WTC11 (cell line): Measurements from ENCODE around the gene JAKMIP1.

Source experiments
- KAT7 ChIP-seq: sonication (generic); formaldehyde crosslinking; IDR thresholded peaks from 2 replicates; pipeline ENCODE4 v1.8.1; 2023; ENCODE audit warnings: missing genetic modification reagents, mild to moderate bottlenecking, borderline replicate concordance
- MYBL2 ChIP-seq: sonication (generic); formaldehyde crosslinking; IDR thresholded peaks from 2 replicates; pipeline ENCODE4 v1.8.1; 2023; ENCODE audit warnings: mild to moderate bottlenecking, moderate library complexity, missing genetic modification reagents
- NR2C2 ChIP-seq: sonication (generic); formaldehyde crosslinking; IDR thresholded peaks from 2 replicates; pipeline ENCODE4 v1.8.0; 2022; ENCODE audit warnings: mild to moderate bottlenecking, missing genetic modification reagents
- SP1 ChIP-seq: sonication (generic); formaldehyde crosslinking; conservative IDR thresholded peaks from 2 replicates; pipeline ENCODE4 v1.8.1; 2022; ENCODE audit warnings: missing genetic modification reagents
- ZNF232 ChIP-seq: sonication (generic); formaldehyde crosslinking; IDR thresholded peaks from 2 replicates; pipeline ENCODE4 v1.8.0; 2022; ENCODE audit warnings: mild to moderate bottlenecking, missing genetic modification reagents
- TF ChIP-seq, protein P1 (sequence below): fragments of 200-600 bp; IDR thresholded peaks from 2 replicates; pipeline ENCODE4 v1.8.0; 2022; ENCODE audit warnings: antibody characterized with exemption
- TF ChIP-seq, protein P2 (sequence below): sonication (generic); formaldehyde crosslinking; IDR thresholded peaks from 2 replicates; pipeline ENCODE4 v1.8.0; 2022; ENCODE audit warnings: mild to moderate bottlenecking, missing genetic modification reagents
- TF ChIP-seq, protein P3 (sequence below): sonication (generic); formaldehyde crosslinking; IDR thresholded peaks from 2 replicates; pipeline ENCODE4 v1.8.1; 2022; ENCODE audit warnings: missing genetic modification reagents, borderline replicate concordance
- TF ChIP-seq, protein P4 (sequence below): sonication (generic); formaldehyde crosslinking; IDR thresholded peaks from 2 replicates; pipeline ENCODE4 v1.8.1; 2022; ENCODE audit warnings: low read depth, missing genetic modification reagents, borderline replicate concordance

DNA sequence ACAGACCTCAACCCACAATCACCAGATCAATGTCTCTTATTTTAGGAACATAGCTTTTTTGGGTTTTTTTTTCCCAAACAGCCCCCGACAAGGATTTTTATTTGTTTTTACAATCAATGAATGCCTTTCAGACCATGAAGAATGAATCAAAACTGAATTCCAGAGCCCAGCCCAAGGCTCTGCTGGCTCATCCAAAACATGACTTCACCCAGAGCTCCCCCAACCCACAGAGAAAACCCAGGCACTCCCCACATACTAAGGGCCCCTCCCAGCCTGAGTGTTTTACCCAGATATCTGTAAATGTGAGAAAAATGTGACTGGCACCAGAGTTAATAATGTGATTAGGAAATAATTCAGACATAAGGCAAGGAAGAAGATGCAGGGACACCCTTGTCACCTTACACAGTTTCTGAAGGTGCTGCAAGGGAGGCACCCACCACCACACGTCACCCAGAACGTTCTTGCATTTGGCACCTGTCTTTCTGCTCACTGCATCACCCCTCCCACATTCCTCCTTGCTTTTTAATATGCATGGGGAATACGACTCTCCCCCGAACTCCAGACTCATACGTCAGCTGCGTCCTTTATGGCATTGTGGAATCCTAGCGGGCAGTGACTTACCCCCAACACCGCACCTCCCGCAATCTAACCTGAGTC, 134.3 kb downstream of the JAKMIP1 start:
- no peak for TF ChIP-seq NR2C2 (CRISPR knock-in tag)
- TF ChIP-seq, protein P1, sequence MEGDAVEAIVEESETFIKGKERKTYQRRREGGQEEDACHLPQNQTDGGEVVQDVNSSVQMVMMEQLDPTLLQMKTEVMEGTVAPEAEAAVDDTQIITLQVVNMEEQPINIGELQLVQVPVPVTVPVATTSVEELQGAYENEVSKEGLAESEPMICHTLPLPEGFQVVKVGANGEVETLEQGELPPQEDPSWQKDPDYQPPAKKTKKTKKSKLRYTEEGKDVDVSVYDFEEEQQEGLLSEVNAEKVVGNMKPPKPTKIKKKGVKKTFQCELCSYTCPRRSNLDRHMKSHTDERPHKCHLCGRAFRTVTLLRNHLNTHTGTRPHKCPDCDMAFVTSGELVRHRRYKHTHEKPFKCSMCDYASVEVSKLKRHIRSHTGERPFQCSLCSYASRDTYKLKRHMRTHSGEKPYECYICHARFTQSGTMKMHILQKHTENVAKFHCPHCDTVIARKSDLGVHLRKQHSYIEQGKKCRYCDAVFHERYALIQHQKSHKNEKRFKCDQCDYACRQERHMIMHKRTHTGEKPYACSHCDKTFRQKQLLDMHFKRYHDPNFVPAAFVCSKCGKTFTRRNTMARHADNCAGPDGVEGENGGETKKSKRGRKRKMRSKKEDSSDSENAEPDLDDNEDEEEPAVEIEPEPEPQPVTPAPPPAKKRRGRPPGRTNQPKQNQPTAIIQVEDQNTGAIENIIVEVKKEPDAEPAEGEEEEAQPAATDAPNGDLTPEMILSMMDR, result no peak
- TF ChIP-seq KAT7 (CRISPR knock-in tag), result no peak
- no peak for TF ChIP-seq MYBL2 (CRISPR knock-in tag)
- TF ChIP-seq, protein P2, sequence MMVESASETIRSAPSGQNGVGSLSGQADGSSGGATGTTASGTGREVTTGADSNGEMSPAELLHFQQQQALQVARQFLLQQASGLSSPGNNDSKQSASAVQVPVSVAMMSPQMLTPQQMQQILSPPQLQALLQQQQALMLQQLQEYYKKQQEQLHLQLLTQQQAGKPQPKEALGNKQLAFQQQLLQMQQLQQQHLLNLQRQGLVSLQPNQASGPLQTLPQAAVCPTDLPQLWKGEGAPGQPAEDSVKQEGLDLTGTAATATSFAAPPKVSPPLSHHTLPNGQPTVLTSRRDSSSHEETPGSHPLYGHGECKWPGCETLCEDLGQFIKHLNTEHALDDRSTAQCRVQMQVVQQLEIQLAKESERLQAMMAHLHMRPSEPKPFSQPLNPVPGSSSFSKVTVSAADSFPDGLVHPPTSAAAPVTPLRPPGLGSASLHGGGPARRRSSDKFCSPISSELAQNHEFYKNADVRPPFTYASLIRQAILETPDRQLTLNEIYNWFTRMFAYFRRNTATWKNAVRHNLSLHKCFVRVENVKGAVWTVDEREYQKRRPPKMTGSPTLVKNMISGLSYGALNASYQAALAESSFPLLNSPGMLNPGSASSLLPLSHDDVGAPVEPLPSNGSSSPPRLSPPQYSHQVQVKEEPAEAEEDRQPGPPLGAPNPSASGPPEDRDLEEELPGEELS (CRISPR knock-in tag), result no peak
- TF ChIP-seq ZNF232 (CRISPR knock-in tag), result no peak
- TF ChIP-seq, protein P3, sequence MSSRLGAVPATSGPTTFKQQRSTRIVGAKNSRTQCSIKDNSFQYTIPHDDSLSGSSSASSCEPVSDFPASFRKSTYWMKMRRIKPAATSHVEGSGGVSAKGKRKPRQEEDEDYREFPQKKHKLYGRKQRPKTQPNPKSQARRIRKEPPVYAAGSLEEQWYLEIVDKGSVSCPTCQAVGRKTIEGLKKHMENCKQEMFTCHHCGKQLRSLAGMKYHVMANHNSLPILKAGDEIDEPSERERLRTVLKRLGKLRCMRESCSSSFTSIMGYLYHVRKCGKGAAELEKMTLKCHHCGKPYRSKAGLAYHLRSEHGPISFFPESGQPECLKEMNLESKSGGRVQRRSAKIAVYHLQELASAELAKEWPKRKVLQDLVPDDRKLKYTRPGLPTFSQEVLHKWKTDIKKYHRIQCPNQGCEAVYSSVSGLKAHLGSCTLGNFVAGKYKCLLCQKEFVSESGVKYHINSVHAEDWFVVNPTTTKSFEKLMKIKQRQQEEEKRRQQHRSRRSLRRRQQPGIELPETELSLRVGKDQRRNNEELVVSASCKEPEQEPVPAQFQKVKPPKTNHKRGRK, result no peak
- TF ChIP-seq, protein P4, sequence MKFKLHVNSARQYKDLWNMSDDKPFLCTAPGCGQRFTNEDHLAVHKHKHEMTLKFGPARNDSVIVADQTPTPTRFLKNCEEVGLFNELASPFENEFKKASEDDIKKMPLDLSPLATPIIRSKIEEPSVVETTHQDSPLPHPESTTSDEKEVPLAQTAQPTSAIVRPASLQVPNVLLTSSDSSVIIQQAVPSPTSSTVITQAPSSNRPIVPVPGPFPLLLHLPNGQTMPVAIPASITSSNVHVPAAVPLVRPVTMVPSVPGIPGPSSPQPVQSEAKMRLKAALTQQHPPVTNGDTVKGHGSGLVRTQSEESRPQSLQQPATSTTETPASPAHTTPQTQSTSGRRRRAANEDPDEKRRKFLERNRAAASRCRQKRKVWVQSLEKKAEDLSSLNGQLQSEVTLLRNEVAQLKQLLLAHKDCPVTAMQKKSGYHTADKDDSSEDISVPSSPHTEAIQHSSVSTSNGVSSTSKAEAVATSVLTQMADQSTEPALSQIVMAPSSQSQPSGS, result no peak
- TF ChIP-seq SP1 (CRISPR knock-in tag), result no peak
